Dermis blood vessel endothelial cell (primary cell): Measurements from ENCODE around the gene OTX1. TPM values are rescaled to one million over a fixed set of nuclear protein-coding genes. Genes with fewer than 3 reads are reported as not detected.
"Not testable (repeated sequence)": the region's sequence is repeated elsewhere in the genome, so short reads cannot be mapped to it uniquely, and the experiment has no call there.

Experiments
- DNase-seq: peaks from one replicate; pipeline ENCODE4 v3.0.0; 2010
- total RNA-seq: library from RNA; depleted of rRNA; stranded (reverse); fragments of >200 nt; gene quantifications from 2 replicates; pipeline ENCODE4 v1.2.3, GENCODE V29; 2014

OTX1 gene
- total RNA-seq, result 0.34 TPM in 1 of 2 replicates, not detected in the other

- peak; percentile 49 for DNase-seq
Measured at GRCh38 chr2:63050334-63051041, at the start of gene OTX1. Gene OTX1, plus strand, starts transcription at chr2:63050830. Its CDS starts 2,161 bp downstream, at chr2:63052991.

GRCh38 chr2:63001576-63001975, 49.1 kb upstream of the OTX1 start:
- no peak for DNase-seq

GRCh38 chr2:63003351-63003750, 47.3 kb upstream of the OTX1 start:
- DNase-seq, result no peak

GRCh38 chr2:63007813-63008458, 42.7 kb upstream of the OTX1 start:
- DNase-seq, result no peak

GRCh38 chr2:63008838-63009237, 41.8 kb upstream of the OTX1 start:
- no peak for DNase-seq

GRCh38 chr2:63009490-63009889, 41.1 kb upstream of the OTX1 start:
- no peak for DNase-seq

- DNase-seq, result no peak
Measured at GRCh38 chr2:63012541-63012940, 38.1 kb upstream of the OTX1 start.

- DNase-seq, result no peak
Measured at GRCh38 chr2:63013438-63013837, 37.2 kb upstream of the OTX1 start.

- no peak for DNase-seq
Measured at GRCh38 chr2:63015389-63015788, 35.2 kb upstream of the OTX1 start.

GRCh38 chr2:63018439-63018838, 32.2 kb upstream of the OTX1 start:
- no peak for DNase-seq

- DNase-seq, result not testable (repeated sequence)
Measured at GRCh38 chr2:63019686-63020085, 30.9 kb upstream of the OTX1 start.

- peak; percentile 79 for DNase-seq
Measured at GRCh38 chr2:63023444-63023843, 27.2 kb upstream of the OTX1 start.

GRCh38 chr2:63027220-63027619, 23.4 kb upstream of the OTX1 start:
- no peak for DNase-seq

- peak; percentile 85 for DNase-seq
Measured at GRCh38 chr2:63029058-63029457, 21.6 kb upstream of the OTX1 start.

GRCh38 chr2:63034526-63034925, 16.1 kb upstream of the OTX1 start:
- peak; percentile 17 for DNase-seq

- peak; percentile 75 for DNase-seq
Measured at GRCh38 chr2:63035169-63035568, 15.5 kb upstream of the OTX1 start.

GRCh38 chr2:63035660-63036059, 15.0 kb upstream of the OTX1 start:
- peak; percentile 18 for DNase-seq

GRCh38 chr2:63038034-63038433, 12.6 kb upstream of the OTX1 start:
- no peak for DNase-seq

- no peak for DNase-seq
Measured at GRCh38 chr2:63040586-63040985, 10.0 kb upstream of the OTX1 start.

GRCh38 chr2:63041592-63041991, 9.0 kb upstream of the OTX1 start:
- DNase-seq, result no peak

- DNase-seq, result no peak
Measured at GRCh38 chr2:63044362-63045327, 6.0 kb upstream of the OTX1 start.

GRCh38 chr2:63046552-63046951, 4.1 kb upstream of the OTX1 start:
- DNase-seq, result no peak

- DNase-seq, result no peak
Measured at GRCh38 chr2:63046961-63047320, 3.7 kb upstream of the OTX1 start.
